CD4-positive, alpha-beta memory T cell (primary cell): ENCODE results near the gene DRC7. TPM values are rescaled to one million over a fixed set of nuclear protein-coding genes. Genes with fewer than 3 reads are reported as not detected.
"Not testable (repeated sequence)": the region's sequence is repeated elsewhere in the genome, so short reads cannot be mapped to it uniquely, and the experiment has no call there.

Source experiments
- CTCF ChIA-PET: fragments of 350-600 bp; sonication (Branson Sonifier 250); formaldehyde crosslinking; loops from one replicate; lab custom pipeline; 2021; ENCODE audit warnings: inconsistent platforms; ENCODE audit not compliant: partially characterized antibody; lab: Charles Lee
- POLR2A ChIA-PET: fragments of 350-600 bp; sonication (Branson Sonifier 250); formaldehyde crosslinking; loops from one replicate; lab custom pipeline; 2021; ENCODE audit not compliant: partially characterized antibody; lab: Charles Lee
- DNase-seq, 5 donors: peaks; one replicate each; pipeline versions ENCODE4 v3.0.0 to v3.0.0-alpha.2; 2020 to 2022; ENCODE audit warnings: mixed read lengths in 1 of 5
- H3K27ac ChIP-seq: one replicate; pipeline ENCODE4 v1.7.0; 2013; ENCODE audit warnings: low read depth, low read length
- H3K27me3 ChIP-seq: 2 replicates; pipeline ENCODE4 v1.7.0; 2013; ENCODE audit warnings: mild to moderate bottlenecking, low read length, moderate library complexity; ENCODE audit not compliant: insufficient read depth
- H3K36me3 ChIP-seq: 2 replicates; pipeline ENCODE4 v1.7.0; 2013; ENCODE audit warnings: mild to moderate bottlenecking, low read length, moderate library complexity; ENCODE audit not compliant: insufficient read depth
- H3K4me1 ChIP-seq: 2 replicates; pipeline ENCODE4 v1.7.0; 2013; ENCODE audit warnings: mild to moderate bottlenecking, low read length, moderate library complexity; ENCODE audit not compliant: insufficient read depth
- H3K4me3 ChIP-seq, 2 donors: one replicate each; pipeline ENCODE4 v1.7.0; 2013; ENCODE audit warnings: low read length in 2 of 2, mild to moderate bottlenecking in 1 of 2
- H3K9me3 ChIP-seq, 2 donors: one replicate each; pipeline ENCODE4 v1.7.0; 2013; ENCODE audit warnings: low read length in 2 of 2, control low read depth in 1 of 2; ENCODE audit not compliant: control insufficient read depth in 1 of 2
- H3K27ac Mint-ChIP-seq, 7 donors: one replicate each; pipeline ENCODE4 v1.8.0; 2020 to 2021; ENCODE audit warnings: mixed read lengths in 7 of 7, mild to moderate bottlenecking in 6 of 7, inconsistent platforms in 3 of 7, moderate library complexity in 3 of 7
- H3K27me3 Mint-ChIP-seq, 2 donors: one replicate each; pipeline ENCODE4 v1.8.0; 2020 to 2021; ENCODE audit warnings: mixed read lengths in 2 of 2
- H3K36me3 Mint-ChIP-seq, 2 donors: one replicate each; pipeline ENCODE4 v1.8.0; 2020 to 2021; ENCODE audit warnings: mixed read lengths in 2 of 2, inconsistent platforms in 1 of 2, mild to moderate bottlenecking in 1 of 2
- H3K4me1 Mint-ChIP-seq, 4 donors: one replicate each; pipeline ENCODE4 v1.8.0; 2020 to 2021; ENCODE audit warnings: mixed read lengths in 4 of 4, mild to moderate bottlenecking in 1 of 4
- H3K4me3 Mint-ChIP-seq, 8 donors: one replicate each; pipeline ENCODE4 v1.8.0; 2020 to 2021; ENCODE audit warnings: mixed read lengths in 8 of 8, mild to moderate bottlenecking in 7 of 8, moderate library complexity in 6 of 8, inconsistent platforms in 3 of 8
- H3K9me3 Mint-ChIP-seq, 8 donors: one replicate each; pipeline ENCODE4 v1.8.0; 2020 to 2021; ENCODE audit warnings: mixed read lengths in 8 of 8, mild to moderate bottlenecking in 5 of 8, inconsistent platforms in 3 of 8, moderate library complexity in 1 of 8
- intact Hi-C: fragments of 100-400 bp; cut with micrococcal nuclease; formaldehyde crosslinking; loops from one replicate; pipeline ENCODE4 v1.15.1; 2023
- polyA plus RNA-seq, 2 donors: library from polyadenylated mRNA; unstranded; fragments of 300-500 nt; fragmentation: Illumina TruSeq; gene quantifications; one replicate each; pipeline ENCODE4 v1.2.3, GENCODE V29; 2021
- total RNA-seq, 2 experiments: library from RNA; stranded (reverse); gene quantifications; one replicate each; pipeline ENCODE4 v1.2.3, GENCODE V29; 2021

DRC7 gene
- total and polyA plus RNA-seq, 4 experiments from 2014 or later = not detected

DNA sequence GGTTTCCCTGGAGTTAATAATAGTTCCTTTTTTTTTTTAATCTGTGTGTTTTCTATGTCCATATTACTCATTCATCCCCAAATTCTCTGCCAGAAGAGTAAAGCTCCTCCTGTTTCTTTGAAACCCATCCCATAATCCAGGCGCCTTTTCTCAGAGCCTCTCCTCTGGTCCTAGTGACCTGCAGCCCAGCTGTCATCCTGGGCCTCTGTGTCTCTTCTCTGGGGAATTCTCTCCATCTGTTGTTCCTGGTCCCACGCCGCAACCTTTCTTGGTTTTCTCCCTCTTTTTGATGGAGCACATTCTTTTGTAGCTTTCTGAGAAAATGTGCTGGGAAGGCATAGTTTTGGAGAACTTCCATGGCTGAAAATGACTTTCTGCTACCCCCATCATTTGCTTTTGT lies 51.2 kb downstream of the DRC7 start:
- intact Hi-C loops = no loop called here
- H3K4me3 ChIP-seq = no peak overlapping the region
- Mint-ChIP-seq H3K4me3 (no peak overlapping the region), H3K4me1 (peaks cover 0 to 4% (median 2%) of the 10 kb centered on the region in 4 donors), H3K27me3 (no peaks in the 10 kb centered on the region), H3K9me3 (no peaks in the 10 kb centered on the region), H3K36me3 (peaks cover 21 to 26% of the 10 kb centered on the region in 2 donors), H3K27ac (peak overlapping the region in 1 of 7 donors; percentile 48)
- H3K9me3 ChIP-seq = no peaks in the 10 kb centered on the region
- POLR2A ChIA-PET = no interaction called here
- CTCF ChIA-PET = no interaction called here
- no peaks in the 10 kb centered on the region for H3K27me3 ChIP-seq
- no peaks in the 10 kb centered on the region for H3K4me1 ChIP-seq
- DNase-seq = no peak
- H3K27ac ChIP-seq = no peak overlapping the region
- H3K36me3 ChIP-seq = no peaks in the 10 kb centered on the region

- H3K27me3 Mint-ChIP-seq, H3K27ac ChIP-seq, H3K9me3 ChIP-seq, CTCF ChIA-PET, H3K4me3 Mint-ChIP-seq, H3K36me3 ChIP-seq, H3K4me1 Mint-ChIP-seq, H3K4me1 ChIP-seq, H3K9me3 Mint-ChIP-seq, POLR2A ChIA-PET, H3K27ac Mint-ChIP-seq, H3K4me3 ChIP-seq, H3K27me3 ChIP-seq, intact Hi-C loops: not testable (repeated sequence)
- peaks cover 23 to 29% of the 10 kb centered on the region in 2 donors for H3K36me3 Mint-ChIP-seq
- peak in 1 of 5 donors; percentile 7 for DNase-seq
These were observed 51.7 kb downstream of the DRC7 start for GRCh38 chr16:57746316-57746715.

DNA sequence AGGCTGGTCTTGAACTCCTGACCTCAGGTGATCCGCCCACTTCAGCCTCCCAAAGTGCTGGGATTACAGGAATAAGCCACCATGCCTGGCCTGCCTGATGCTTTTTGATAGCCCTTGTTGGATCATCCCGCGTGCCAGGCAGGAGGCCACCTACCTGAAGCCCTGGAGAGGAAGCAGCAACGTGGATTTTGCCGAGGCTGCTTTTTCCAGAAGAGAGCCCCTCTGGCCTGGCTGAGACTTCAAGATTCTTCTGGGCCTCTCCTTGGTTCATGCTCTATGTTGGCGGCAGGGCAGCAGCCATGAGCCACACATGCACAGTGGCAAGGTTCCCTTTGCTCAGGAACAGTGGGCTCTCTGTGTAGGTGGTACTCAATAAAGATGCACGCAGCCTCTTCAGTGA lies 52.5 kb downstream of the DRC7 start:
- no peak overlapping the region for H3K27ac Mint-ChIP-seq
- no peaks in the 10 kb centered on the region for H3K9me3 Mint-ChIP-seq
- Histone ChIP-seq H3K27me3 (no peaks in the 10 kb centered on the region), H3K36me3 (no peaks in the 10 kb centered on the region), H3K4me1 (no peaks in the 10 kb centered on the region), H3K9me3 (no peaks in the 10 kb centered on the region), H3K4me3 (no peak overlapping the region), H3K27ac (no peak overlapping the region)
- no peak for DNase-seq
- intact Hi-C loops = no loop called here
- H3K4me3 Mint-ChIP-seq = no peak overlapping the region
- ChIA-PET CTCF (no interaction called here), POLR2A (interaction anchor here (1.5 kb wide), 1 partner anchor 12 kb away, joined by 3 read pairs; the partner anchor contains the start of gene KATNB1)
- peaks cover 0 to 4% (median 1%) of the 10 kb centered on the region in 4 donors for H3K4me1 Mint-ChIP-seq
- H3K27me3 Mint-ChIP-seq = no peaks in the 10 kb centered on the region
- peaks cover 26 to 32% of the 10 kb centered on the region in 2 donors for H3K36me3 Mint-ChIP-seq

- Histone ChIP-seq H3K4me3 (no peak overlapping the region), H3K27me3 (no peaks in the 10 kb centered on the region), H3K27ac (no peak overlapping the region), H3K9me3 (no peaks in the 10 kb centered on the region), H3K4me1 (no peaks in the 10 kb centered on the region), H3K36me3 (no peaks in the 10 kb centered on the region)
- Mint-ChIP-seq H3K4me1 (peaks cover 0 to 4% (median 1%) of the 10 kb centered on the region in 4 donors), H3K36me3 (peaks cover 22 to 28% of the 10 kb centered on the region in 2 donors), H3K27me3 (no peaks in the 10 kb centered on the region), H3K9me3 (no peaks in the 10 kb centered on the region), H3K4me3 (no peak overlapping the region), H3K27ac (no peak overlapping the region)
- ChIA-PET POLR2A (interaction anchor here (1.5 kb wide), 1 partner anchor 12 kb away, joined by 3 read pairs; the partner anchor contains the start of gene KATNB1), CTCF (interaction anchor here (1.0 kb wide), 1 partner anchor 11 kb away, joined by 3 read pairs; no protein-coding TSS in a partner anchor)
- intact Hi-C loops = no loop called here
- no peak for DNase-seq
These were observed 52.9 kb downstream of the DRC7 start for GRCh38 chr16:57747496-57747895.

DNA sequence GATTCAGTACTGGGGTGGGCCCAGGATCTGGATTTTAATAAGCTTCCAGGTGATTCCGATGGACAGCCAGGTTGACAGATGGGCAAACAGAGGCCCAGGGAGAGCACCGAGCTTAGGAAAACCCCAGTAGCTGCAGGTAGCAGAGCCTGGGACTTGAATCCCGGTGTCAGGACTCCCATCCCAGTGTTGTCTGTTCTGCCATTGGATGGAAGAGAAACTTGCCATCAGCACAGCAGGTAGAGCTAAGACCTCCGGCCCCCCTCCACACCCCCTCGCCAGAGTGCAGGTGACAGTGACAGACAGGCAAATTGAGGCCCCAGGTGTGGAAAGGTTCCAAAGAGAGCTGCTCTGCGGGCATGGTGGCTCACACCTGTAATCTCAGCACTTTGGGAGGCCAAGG lies 53.4 kb downstream of the DRC7 start:
- no peaks in the 10 kb centered on the region for H3K9me3 Mint-ChIP-seq
- H3K27ac ChIP-seq = no peak overlapping the region
- peaks cover 19 to 25% of the 10 kb centered on the region in 2 donors for H3K36me3 Mint-ChIP-seq
- H3K27me3 ChIP-seq = no peaks in the 10 kb centered on the region
- H3K27me3 Mint-ChIP-seq = no peaks in the 10 kb centered on the region
- H3K4me3 ChIP-seq = no peak overlapping the region
- intact Hi-C loops = no loop called here
- H3K9me3 ChIP-seq = no peaks in the 10 kb centered on the region
- no peak overlapping the region for H3K27ac Mint-ChIP-seq
- no peaks in the 10 kb centered on the region for H3K36me3 ChIP-seq
- H3K4me1 Mint-ChIP-seq = peaks cover 0 to 4% (median 1%) of the 10 kb centered on the region in 4 donors
- no peak overlapping the region for H3K4me3 Mint-ChIP-seq
- H3K4me1 ChIP-seq = no peaks in the 10 kb centered on the region
- CTCF ChIA-PET = interaction anchor here (1.0 to 1.3 kb wide), 2 partner anchors 9 to 11 kb away, joined by 3 to 4 read pairs; no protein-coding TSS in a partner anchor
- no peak for DNase-seq
- POLR2A ChIA-PET = interaction anchor here (1.5 kb wide), 1 partner anchor 13 kb away, joined by 3 read pairs; the partner anchor contains the start of gene KATNB1

GRCh38 chr16:57748596-57748995 lies 54.0 kb downstream of the DRC7 start:
- peak overlapping the region in 1 of 7 donors; percentile 24 for H3K27ac Mint-ChIP-seq
- H3K4me1 Mint-ChIP-seq = peaks cover 0 to 4% (median 1%) of the 10 kb centered on the region in 4 donors
- H3K4me3 Mint-ChIP-seq = no peak overlapping the region
- no peak overlapping the region for H3K27ac ChIP-seq
- H3K27me3 ChIP-seq = no peaks in the 10 kb centered on the region
- intact Hi-C loops = no loop called here
- H3K4me3 ChIP-seq = no peak overlapping the region
- H3K36me3 Mint-ChIP-seq = peaks cover 19 to 25% of the 10 kb centered on the region in 2 donors
- POLR2A ChIA-PET = no interaction called here
- no peaks in the 10 kb centered on the region for H3K27me3 Mint-ChIP-seq
- no peaks in the 10 kb centered on the region for H3K4me1 ChIP-seq
- CTCF ChIA-PET = interaction anchor here (1.3 kb wide), 1 partner anchor 9 kb away, joined by 4 read pairs; no protein-coding TSS in a partner anchor
- H3K9me3 ChIP-seq = no peaks in the 10 kb centered on the region
- no peaks in the 10 kb centered on the region for H3K36me3 ChIP-seq
- H3K9me3 Mint-ChIP-seq = no peaks in the 10 kb centered on the region
- peak in 1 of 5 donors; percentile 6 for DNase-seq

- H3K9me3 Mint-ChIP-seq = no peaks in the 10 kb centered on the region
- Histone ChIP-seq H3K4me3 (no peak overlapping the region), H3K27me3 (no peaks in the 10 kb centered on the region), H3K36me3 (no peaks in the 10 kb centered on the region), H3K9me3 (no peaks in the 10 kb centered on the region), H3K27ac (no peak overlapping the region), H3K4me1 (no peaks in the 10 kb centered on the region)
- intact Hi-C loops = no loop called here
- peak in 1 of 5 donors; percentile 8 for DNase-seq
- H3K36me3 Mint-ChIP-seq = peaks cover 21 to 23% of the 10 kb centered on the region in 2 donors
- CTCF ChIA-PET = interaction anchor here (1.3 kb wide), 1 partner anchor 8 kb away, joined by 4 read pairs; no protein-coding TSS in a partner anchor
- no peak overlapping the region for H3K4me3 Mint-ChIP-seq
- peak overlapping the region in 2 of 7 donors; percentile 24 to 40 for H3K27ac Mint-ChIP-seq
- POLR2A ChIA-PET = no interaction called here
- no peaks in the 10 kb centered on the region for H3K27me3 Mint-ChIP-seq
- peaks cover 0 to 4% (median 1%) of the 10 kb centered on the region in 4 donors for H3K4me1 Mint-ChIP-seq
These were observed 54.6 kb downstream of the DRC7 start for GRCh38 chr16:57749101-57749692.
